ENCODE data around the gene CD3G. TPM values are rescaled to one million over a fixed set of nuclear protein-coding genes. Genes with fewer than 3 reads are reported as not detected.

CD3G gene
- total RNA-seq, result not detected in 2 replicates

DNA sequence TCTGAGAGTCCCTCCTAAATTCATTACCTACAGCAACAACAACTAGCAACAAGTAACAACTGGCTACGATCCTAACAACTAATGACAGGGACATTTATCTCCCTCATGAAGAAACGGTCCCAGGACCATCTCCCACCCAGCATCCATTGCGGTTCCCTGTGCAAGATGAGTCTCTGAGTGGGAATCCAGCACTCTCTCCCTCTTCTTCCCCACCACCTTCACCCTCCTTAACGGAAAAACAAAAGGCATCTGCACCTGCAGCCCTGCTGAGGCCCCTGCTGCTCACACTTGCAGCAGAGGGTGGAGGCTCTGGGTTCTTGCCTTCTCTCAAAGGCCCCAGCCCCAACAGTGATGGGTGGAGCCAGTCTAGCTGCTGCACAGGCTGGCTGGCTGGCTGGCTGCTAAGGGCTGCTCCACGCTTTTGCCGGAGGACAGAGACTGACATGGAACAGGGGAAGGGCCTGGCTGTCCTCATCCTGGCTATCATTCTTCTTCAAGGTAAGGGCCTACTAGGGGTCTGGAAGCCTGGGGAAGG is at the start of gene CD3G:
CD3G (plus strand) TSS at position 364 of the 535 bp plus-strand sequence; CDS start at position 444, 80 bp downstream.
- TF ChIP-seq, protein P1, sequence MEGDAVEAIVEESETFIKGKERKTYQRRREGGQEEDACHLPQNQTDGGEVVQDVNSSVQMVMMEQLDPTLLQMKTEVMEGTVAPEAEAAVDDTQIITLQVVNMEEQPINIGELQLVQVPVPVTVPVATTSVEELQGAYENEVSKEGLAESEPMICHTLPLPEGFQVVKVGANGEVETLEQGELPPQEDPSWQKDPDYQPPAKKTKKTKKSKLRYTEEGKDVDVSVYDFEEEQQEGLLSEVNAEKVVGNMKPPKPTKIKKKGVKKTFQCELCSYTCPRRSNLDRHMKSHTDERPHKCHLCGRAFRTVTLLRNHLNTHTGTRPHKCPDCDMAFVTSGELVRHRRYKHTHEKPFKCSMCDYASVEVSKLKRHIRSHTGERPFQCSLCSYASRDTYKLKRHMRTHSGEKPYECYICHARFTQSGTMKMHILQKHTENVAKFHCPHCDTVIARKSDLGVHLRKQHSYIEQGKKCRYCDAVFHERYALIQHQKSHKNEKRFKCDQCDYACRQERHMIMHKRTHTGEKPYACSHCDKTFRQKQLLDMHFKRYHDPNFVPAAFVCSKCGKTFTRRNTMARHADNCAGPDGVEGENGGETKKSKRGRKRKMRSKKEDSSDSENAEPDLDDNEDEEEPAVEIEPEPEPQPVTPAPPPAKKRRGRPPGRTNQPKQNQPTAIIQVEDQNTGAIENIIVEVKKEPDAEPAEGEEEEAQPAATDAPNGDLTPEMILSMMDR (conservative IDR thresholded peaks at IDR 0.05; ENCODE audit: low read depth, low read length), result no peak
- no peak within 1 kb of the TSS for H3K4me3 ChIP-seq (ENCODE audit: low read depth, low read length)
- no peak for DNase-seq (ENCODE audit: low read depth)

DNA sequence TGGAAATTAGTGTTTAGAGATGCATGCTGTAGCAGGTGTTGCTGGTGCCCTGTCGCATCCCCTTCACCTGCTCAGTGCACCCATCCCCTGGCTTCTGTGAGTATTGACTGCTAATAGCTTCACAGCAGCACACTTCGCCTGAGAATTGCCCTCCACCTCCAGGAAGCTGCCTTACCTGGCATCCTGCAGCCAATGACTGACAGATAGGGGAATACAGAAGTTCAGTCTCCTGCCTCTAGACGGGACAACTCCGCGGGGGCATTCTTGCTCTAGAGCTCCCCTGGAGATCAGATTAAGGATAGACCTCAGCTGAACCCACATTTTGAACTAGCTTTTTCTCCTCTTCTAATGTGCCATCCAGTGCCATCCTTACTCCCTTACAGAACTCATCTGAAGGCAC is 48.9 kb upstream of the CD3G start:
- TF ChIP-seq, protein P1 (conservative IDR thresholded peaks at IDR 0.05; ENCODE audit: low read depth, low read length), result no peak
- no peak for DNase-seq (ENCODE audit: low read depth)
- H3K4me3 ChIP-seq (ENCODE audit: low read depth, low read length), result no peak overlapping the region

DNA sequence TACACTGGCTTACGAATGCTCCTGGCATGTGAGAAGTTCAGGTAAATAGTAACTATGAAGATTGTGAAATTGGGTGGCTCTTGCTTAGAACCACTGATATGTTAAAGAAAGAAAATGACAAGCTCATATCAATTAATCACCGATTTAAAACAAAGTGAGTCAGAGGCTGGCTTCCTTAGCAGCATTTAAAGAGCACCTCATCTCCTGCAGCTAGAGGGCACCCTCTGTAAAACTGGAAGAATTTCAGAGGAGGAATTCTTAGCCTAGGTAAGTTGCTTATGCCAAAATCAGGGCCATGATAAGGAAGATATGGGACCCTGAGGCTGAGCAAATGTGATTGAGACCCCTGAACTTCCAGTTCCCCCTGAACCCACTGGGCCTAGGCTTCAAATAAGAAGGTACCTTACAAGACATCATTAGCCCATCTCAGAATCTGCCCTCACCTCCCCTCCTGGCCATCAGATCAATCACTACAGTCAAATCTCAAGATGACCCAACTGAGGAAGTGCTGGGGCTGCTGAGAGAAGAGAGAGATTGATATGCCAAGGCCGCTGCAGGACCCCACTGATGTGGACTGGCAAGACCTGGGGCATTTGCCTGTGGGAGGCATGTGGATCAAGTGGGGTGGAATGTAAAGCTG is 48.2 kb upstream of the CD3G start:
- peak; percentile 70 for DNase-seq (ENCODE audit: low read depth)
- TF ChIP-seq, protein P1 (conservative IDR thresholded peaks at IDR 0.05; ENCODE audit: low read depth, low read length), result peak; percentile 79
- no peak overlapping the region for H3K4me3 ChIP-seq (ENCODE audit: low read depth, low read length)

DNA sequence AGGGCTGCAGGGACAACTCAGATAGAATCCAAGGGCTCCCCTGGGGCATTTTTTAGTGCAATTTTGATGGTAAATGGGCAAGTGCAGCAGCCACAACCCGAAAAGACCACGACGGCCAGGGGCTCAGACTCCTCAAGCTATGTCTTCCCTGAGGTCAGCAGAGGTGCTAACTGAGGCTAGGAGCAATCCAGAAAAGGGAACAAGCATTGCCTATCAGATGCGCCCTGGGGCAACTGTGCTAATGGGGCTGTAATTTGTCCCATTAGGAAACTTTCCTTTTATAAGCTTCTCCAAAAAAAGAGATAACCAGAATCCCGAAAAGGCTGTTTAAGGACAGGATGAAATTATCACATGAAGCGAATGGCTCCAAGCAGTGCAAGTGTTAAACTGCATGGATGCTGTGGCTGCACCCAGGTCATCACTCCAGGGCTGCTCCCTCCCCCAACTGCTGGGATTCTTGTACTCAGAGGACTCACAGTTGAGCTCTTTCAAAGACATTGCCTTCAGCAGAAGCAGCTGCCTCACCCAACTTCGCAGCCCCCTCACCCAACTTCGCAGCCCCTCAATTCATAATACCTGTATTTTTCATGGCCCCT is 42.4 kb upstream of the CD3G start:
- DNase-seq (ENCODE audit: low read depth), result no peak
- no peak overlapping the region for H3K4me3 ChIP-seq (ENCODE audit: low read depth, low read length)
- TF ChIP-seq, protein P1 (conservative IDR thresholded peaks at IDR 0.05; ENCODE audit: low read depth, low read length), result no peak

DNA sequence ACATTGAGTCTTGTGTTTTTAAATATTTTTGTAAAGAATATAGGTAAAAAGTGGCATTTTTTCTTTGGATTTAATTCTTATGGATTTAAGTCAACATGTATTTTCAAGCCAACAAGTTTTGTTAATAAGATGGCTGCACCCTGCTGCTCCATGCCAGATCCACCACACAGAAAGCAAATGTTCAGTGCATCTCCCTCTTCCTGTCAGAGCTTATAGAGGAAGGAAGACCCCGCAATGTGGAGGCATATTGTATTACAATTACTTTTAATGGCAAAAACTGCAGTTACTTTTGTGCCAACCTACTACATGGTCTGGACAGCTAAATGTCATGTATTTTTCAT is 39.9 kb upstream of the CD3G start:
- H3K4me3 ChIP-seq (ENCODE audit: low read depth, low read length), result no peak overlapping the region
- no peak for DNase-seq (ENCODE audit: low read depth)
- TF ChIP-seq, protein P1 (conservative IDR thresholded peaks at IDR 0.05; ENCODE audit: low read depth, low read length), result no peak

DNA sequence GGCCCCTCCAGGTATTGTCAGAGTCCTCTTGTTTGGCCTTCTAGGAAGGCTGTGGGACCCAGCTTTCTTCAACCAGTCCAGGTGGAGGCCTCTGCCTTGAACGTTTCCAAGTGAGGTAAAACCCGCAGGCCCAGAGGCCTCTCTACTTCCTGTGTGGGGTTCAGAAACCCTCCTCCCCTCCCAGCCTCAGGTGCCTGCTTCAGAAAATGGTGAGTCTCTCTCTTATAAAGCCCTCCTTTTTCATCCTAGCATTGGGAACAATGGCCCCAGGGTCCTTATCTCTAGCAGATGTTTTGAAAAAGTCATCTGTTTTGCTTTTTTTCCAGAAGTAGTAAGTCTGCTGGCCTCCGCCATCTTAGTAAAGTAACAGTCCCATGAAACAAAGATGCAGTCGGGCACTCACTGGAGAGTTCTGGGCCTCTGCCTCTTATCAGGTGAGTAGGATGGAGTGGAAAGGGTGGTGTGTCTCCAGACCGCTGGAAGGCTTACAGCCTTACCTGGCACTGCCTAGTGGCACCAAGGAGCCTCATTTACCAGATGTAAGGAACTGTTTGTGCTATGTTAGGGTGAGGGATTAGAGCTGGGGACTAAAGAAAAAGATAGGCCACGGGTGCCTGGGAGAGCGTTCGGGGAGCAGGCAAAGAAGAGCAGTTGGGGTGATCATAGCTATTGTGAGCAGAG is 39.4 kb upstream of the CD3G start, which contains the start of gene CD3E:
CD3E (plus strand) TSS at position 163 of the 681 bp plus-strand sequence; CDS start at position 386, 223 bp downstream.
- TF ChIP-seq, protein P1 (conservative IDR thresholded peaks at IDR 0.05; ENCODE audit: low read depth, low read length), result no peak
- no peak within 1 kb of the TSS for H3K4me3 ChIP-seq (ENCODE audit: low read depth, low read length)
- no peak for DNase-seq (ENCODE audit: low read depth)
